ENCODE measurements around the gene WARS2. TPM values are rescaled to one million over a fixed set of nuclear protein-coding genes. Genes with fewer than 3 reads are reported as not detected.

WARS2 gene
- total and polyA plus RNA-seq, 3 donors from 2014 or later = 16.8 to 28.2 (median 20.2) TPM

DNA sequence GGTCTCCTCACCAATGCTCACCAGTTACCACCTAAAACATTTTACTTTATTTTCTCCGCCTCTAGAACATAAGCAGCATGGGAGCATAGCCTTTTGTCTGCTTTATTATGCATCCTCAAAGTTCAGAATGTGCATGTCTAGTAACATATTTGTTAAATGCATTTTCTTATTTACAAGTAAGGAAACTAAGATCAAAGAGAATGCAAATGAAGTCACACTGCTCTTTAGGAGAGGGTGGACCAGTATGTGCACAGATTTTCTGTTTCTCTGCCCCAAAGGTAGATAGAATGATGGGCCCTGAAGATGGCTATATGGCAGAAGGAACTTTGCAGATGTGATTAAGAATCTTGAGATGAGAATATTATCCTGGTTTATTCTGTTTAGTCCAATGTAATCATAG is 9.7 kb upstream of the WARS2 start:
- WGBS, 2 donors = 93 to 97% methylated on average over 1 of the region's 1 CpG
- Histone ChIP-seq H3K4me1 (no peaks in the 10 kb centered on the region), H3K36me3 (ENCODE audit: low read depth, missing control alignments) (no peaks in the 10 kb centered on the region), H3K27ac (no peak overlapping the region), H3K27me3 (no peaks in the 10 kb centered on the region), H3K9me3 (no peaks in the 10 kb centered on the region), H3K4me3 (no peak overlapping the region)
- TF ChIP-seq, protein P1, sequence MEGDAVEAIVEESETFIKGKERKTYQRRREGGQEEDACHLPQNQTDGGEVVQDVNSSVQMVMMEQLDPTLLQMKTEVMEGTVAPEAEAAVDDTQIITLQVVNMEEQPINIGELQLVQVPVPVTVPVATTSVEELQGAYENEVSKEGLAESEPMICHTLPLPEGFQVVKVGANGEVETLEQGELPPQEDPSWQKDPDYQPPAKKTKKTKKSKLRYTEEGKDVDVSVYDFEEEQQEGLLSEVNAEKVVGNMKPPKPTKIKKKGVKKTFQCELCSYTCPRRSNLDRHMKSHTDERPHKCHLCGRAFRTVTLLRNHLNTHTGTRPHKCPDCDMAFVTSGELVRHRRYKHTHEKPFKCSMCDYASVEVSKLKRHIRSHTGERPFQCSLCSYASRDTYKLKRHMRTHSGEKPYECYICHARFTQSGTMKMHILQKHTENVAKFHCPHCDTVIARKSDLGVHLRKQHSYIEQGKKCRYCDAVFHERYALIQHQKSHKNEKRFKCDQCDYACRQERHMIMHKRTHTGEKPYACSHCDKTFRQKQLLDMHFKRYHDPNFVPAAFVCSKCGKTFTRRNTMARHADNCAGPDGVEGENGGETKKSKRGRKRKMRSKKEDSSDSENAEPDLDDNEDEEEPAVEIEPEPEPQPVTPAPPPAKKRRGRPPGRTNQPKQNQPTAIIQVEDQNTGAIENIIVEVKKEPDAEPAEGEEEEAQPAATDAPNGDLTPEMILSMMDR (IDR thresholded peaks at IDR 0.05) = no peak
- TF ChIP-seq POLR2A (IDR thresholded peaks at IDR 0.05) = no peak
- intact Hi-C loops (cut with DNase I; ENCODE audit: low total_unique reads) = no loop called here
- DNase-seq = no peak

DNA sequence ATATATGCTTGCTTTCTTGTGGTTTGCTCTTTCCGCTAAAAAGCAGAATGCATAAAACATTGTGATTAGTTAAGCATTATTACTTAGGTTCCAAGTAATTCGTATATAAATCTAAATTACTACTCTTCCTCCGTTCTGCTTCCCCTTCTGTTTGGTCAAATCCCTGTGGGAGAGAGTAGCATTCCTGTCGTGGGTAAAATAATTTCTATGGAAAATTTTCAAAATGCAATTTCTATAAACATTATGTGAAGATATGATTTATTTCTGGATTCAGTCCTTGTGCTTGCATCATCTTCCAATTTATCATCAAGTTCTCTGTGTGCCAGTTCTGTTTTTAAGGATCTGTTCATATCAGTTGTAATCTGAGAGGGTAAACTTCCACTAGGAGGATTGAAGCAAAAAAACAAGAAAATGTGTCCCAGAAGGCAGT is 7.2 kb upstream of the WARS2 start:
- no peak for DNase-seq
- no peak overlapping the region for H3K27ac ChIP-seq

DNA sequence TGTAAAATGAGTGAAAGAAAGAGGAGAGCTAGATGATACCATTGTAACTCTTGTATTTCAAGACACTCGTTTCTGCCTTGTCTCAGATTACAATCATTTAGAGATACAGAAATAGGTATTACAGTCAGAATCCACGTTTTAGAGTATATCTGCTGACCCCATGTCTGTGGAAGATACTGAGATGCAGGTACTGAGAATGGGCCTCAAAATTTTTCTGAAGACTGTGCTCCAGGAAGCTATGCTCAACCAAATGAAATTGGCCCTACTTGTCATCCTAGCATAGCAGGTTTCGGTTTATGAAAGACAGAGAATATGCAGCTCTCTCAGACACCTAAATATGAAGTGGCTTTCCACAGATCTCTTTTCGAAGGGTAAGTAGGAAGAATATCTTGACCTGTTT is 6.0 kb upstream of the WARS2 start:
- H3K27ac ChIP-seq = no peak overlapping the region
- no peak for TF ChIP-seq POLR2A (IDR thresholded peaks at IDR 0.05)
- TF ChIP-seq, protein P1 (IDR thresholded peaks at IDR 0.05) = no peak
- H3K4me1 ChIP-seq = peaks cover 5% of the 10 kb centered on the region
- H3K36me3 ChIP-seq (ENCODE audit: low read depth, missing control alignments) = no peaks in the 10 kb centered on the region
- no peaks in the 10 kb centered on the region for H3K27me3 ChIP-seq
- no peak overlapping the region for H3K4me3 ChIP-seq
- WGBS, 2 donors = 84 to 85% methylated on average over 4 of the region's 4 CpGs
- H3K9me3 ChIP-seq = no peaks in the 10 kb centered on the region
- intact Hi-C loops (cut with DNase I; ENCODE audit: low total_unique reads) = no loop called here
- DNase-seq = no peak

More for the DNA sequence above, 7.2 kb upstream of the WARS2 start:
- Histone ChIP-seq H3K4me1 (no peaks in the 10 kb centered on the region), H3K36me3 (ENCODE audit: low read depth, missing control alignments) (no peaks in the 10 kb centered on the region), H3K4me3 (no peak overlapping the region), H3K27me3 (no peaks in the 10 kb centered on the region), H3K9me3 (no peaks in the 10 kb centered on the region)
- 77 to 85% methylated on average over 4 of the region's 4 CpGs for whole genome bisulfite sequencing, 2 donors
- intact Hi-C loops (cut with DNase I; ENCODE audit: low total_unique reads) = no loop called here
- TF ChIP-seq, protein P1 (IDR thresholded peaks at IDR 0.05) = no peak
- no peak for TF ChIP-seq POLR2A (IDR thresholded peaks at IDR 0.05)

DNA sequence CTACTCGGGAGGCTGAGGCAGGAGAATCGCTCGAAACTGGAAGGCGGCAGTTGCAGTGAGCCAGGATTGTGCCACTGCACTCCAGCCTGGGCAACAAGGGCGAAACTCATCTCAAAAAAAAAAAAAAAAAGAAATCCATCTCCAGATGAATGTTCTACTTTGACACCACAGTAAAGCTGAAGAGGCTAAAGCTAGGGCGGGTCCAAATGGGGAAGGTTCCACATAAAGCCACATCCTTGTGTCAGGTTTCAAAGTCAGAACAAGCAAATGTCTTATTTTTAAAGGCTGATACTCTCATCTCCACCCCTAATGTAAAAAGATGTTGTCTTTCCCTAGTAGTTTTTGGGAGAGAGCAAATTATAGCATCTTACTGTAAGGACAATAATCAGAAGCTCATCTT is 4.4 kb upstream of the WARS2 start:
- intact Hi-C loops (cut with DNase I; ENCODE audit: low total_unique reads) = no loop called here
- no peak for DNase-seq
- H3K9me3 ChIP-seq = no peaks in the 10 kb centered on the region
- TF ChIP-seq POLR2A (IDR thresholded peaks at IDR 0.05) = no peak
- TF ChIP-seq, protein P1 (IDR thresholded peaks at IDR 0.05) = no peak
- WGBS, 2 donors = 98% methylated on average over 6 of the region's 6 CpGs
- H3K4me3 ChIP-seq = no peak overlapping the region
- H3K27ac ChIP-seq = no peak overlapping the region
- no peaks in the 10 kb centered on the region for H3K27me3 ChIP-seq
- H3K36me3 ChIP-seq (ENCODE audit: low read depth, missing control alignments) = no peaks in the 10 kb centered on the region
- H3K4me1 ChIP-seq = peaks cover 12% of the 10 kb centered on the region

DNA sequence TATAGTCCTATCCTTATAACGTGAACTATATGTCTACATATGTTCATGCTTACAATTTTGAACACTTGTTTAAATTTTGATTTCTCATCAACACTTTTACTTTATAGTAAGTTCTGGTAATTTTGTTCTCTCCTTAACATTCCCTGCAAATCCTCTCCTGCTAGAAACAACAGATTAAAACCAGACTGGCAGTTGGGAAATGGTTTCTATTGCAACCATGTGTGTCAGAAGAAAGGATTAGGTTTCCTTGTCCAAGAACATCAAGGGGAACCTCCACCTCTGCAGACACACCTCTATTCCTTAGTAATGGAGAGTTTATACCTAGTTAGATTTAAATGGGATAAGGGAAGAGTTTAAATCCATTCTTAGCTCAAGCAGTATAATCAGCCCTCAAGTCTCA is 3.3 kb upstream of the WARS2 start:
- Histone ChIP-seq H3K4me1 (peaks cover 19% of the 10 kb centered on the region), H3K27ac (no peak overlapping the region), H3K4me3 (no peak overlapping the region), H3K9me3 (no peaks in the 10 kb centered on the region), H3K27me3 (no peaks in the 10 kb centered on the region), H3K36me3 (ENCODE audit: low read depth, missing control alignments) (no peaks in the 10 kb centered on the region)
- no peak for DNase-seq
- intact Hi-C loops (cut with DNase I; ENCODE audit: low total_unique reads) = no loop called here
- 89 to 92% methylated on average over 1 of the region's 1 CpG for WGBS, 2 donors
- no peak for TF ChIP-seq POLR2A (IDR thresholded peaks at IDR 0.05)
- TF ChIP-seq, protein P1 (IDR thresholded peaks at IDR 0.05) = no peak

Measured in testis (tissue), 3 donors.